WTC11 (cell line): ENCODE results near the gene AREL1.

Experiments used
- CREB1 ChIP-seq: sonication (generic); formaldehyde crosslinking; IDR thresholded peaks from 2 replicates; pipeline ENCODE4 v1.8.0; 2023; ENCODE audit warnings: mild to moderate bottlenecking, missing genetic modification reagents
- CTCF ChIP-seq: fragments of 200-600 bp; IDR thresholded peaks from 2 replicates; pipeline ENCODE4 v1.8.0; 2022; ENCODE audit warnings: antibody characterized with exemption
- FOXP1 ChIP-seq: sonication (generic); formaldehyde crosslinking; IDR thresholded peaks from 2 replicates; pipeline ENCODE4 v1.8.0; 2022; ENCODE audit warnings: missing genetic modification reagents, mild to moderate bottlenecking, moderate library complexity, borderline replicate concordance
- GRHL2 ChIP-seq: fragments of 250-450 bp; sonication (Bioruptor Pico); IDR thresholded peaks from 2 replicates; pipeline ENCODE4 v1.8.0; 2022; ENCODE audit warnings: mild to moderate bottlenecking, moderate library complexity; ENCODE audit not compliant: insufficient replicate concordance, severe bottlenecking
- KAT7 ChIP-seq: sonication (generic); formaldehyde crosslinking; IDR thresholded peaks from 2 replicates; pipeline ENCODE4 v1.8.1; 2023; ENCODE audit warnings: missing genetic modification reagents, mild to moderate bottlenecking, borderline replicate concordance
- NFE2L1 ChIP-seq: sonication (generic); formaldehyde crosslinking; IDR thresholded peaks from 2 replicates; pipeline ENCODE4 v1.8.1; 2023; ENCODE audit warnings: missing genetic modification reagents
- NR2C2 ChIP-seq: sonication (generic); formaldehyde crosslinking; IDR thresholded peaks from 2 replicates; pipeline ENCODE4 v1.8.0; 2022; ENCODE audit warnings: mild to moderate bottlenecking, missing genetic modification reagents
- SMAD3 ChIP-seq: sonication (generic); formaldehyde crosslinking; IDR thresholded peaks from 2 replicates; pipeline ENCODE4 v1.8.0; 2022; ENCODE audit warnings: missing genetic modification reagents, mild to moderate bottlenecking, borderline replicate concordance
- TCF7 ChIP-seq: sonication (generic); formaldehyde crosslinking; IDR thresholded peaks from 2 replicates; pipeline ENCODE4 v1.8.0; 2022; ENCODE audit warnings: mild to moderate bottlenecking, low read depth, missing genetic modification reagents, moderate library complexity
- USF1 ChIP-seq: sonication (generic); formaldehyde crosslinking; IDR thresholded peaks from 2 replicates; pipeline ENCODE4 v1.8.0; 2022; ENCODE audit warnings: mild to moderate bottlenecking, missing genetic modification reagents
- USF2 ChIP-seq: sonication (generic); formaldehyde crosslinking; IDR thresholded peaks from 2 replicates; pipeline ENCODE4 v1.8.1; 2023; ENCODE audit warnings: mild to moderate bottlenecking, missing genetic modification reagents, moderate library complexity
- ZNF423 ChIP-seq: fragments of 250-450 bp; sonication (Bioruptor Pico); IDR thresholded peaks from 2 replicates; pipeline ENCODE4 v2.1.2; 2022; ENCODE audit warnings: mild to moderate bottlenecking, moderate library complexity

GRCh38 chr14:74627076-74627475, 85.8 kb downstream of the AREL1 start:
- TF ChIP-seq USF1 (CRISPR knock-in tag), result no peak
- TF ChIP-seq CTCF, result no peak
- TF ChIP-seq SMAD3 (CRISPR knock-in tag), result no peak
- TF ChIP-seq KAT7 (CRISPR knock-in tag), result no peak
- TF ChIP-seq USF2 (CRISPR knock-in tag), result no peak
- no peak for TF ChIP-seq CREB1 (CRISPR knock-in tag)
- no peak for TF ChIP-seq TCF7 (CRISPR knock-in tag)
- TF ChIP-seq GRHL2 (CRISPR knock-in tag), result no peak
- TF ChIP-seq ZNF423 (CRISPR knock-in tag), result no peak
- TF ChIP-seq FOXP1 (CRISPR knock-in tag), result no peak
- TF ChIP-seq NFE2L1 (CRISPR knock-in tag), result no peak
- TF ChIP-seq NR2C2, result no peak
